ENCODE data around the gene KRTAP10-10.
"Not testable (repeated sequence)": the region's sequence is repeated elsewhere in the genome, so short reads cannot be mapped to it uniquely, and the experiment has no call there.

- not testable (repeated sequence) for TF ChIP-seq CTCF (IDR thresholded peaks at IDR 0.05 in 8 of 11, conservative IDR thresholded peaks at IDR 0.05 in 3 of 11); POLR2A (IDR thresholded peaks at IDR 0.05); POLR2AphosphoS5 (IDR thresholded peaks at IDR 0.05)
Measured at GRCh38 chr21:44685050-44685449, 47.9 kb downstream of the KRTAP10-10 start.
